Measurements from ENCODE around the gene KCNA5. TPM values are rescaled to one million over a fixed set of nuclear protein-coding genes. Genes with fewer than 3 reads are reported as not detected.

The KCNA5 gene
- polyA plus RNA-seq, 1 donor (not counting 4 experiments of a cell fraction or from before 2014, with no cell fraction given), result not detected

- no peak overlapping the region for H2AFZ ChIP-seq (ENCODE audit: control insufficient read depth, low read length)
- FAIRE-seq (no peak), DNase-seq (ENCODE audit: low read depth, low spot score) (no peak)
- H3K4me1 ChIP-seq (ENCODE audit: control insufficient read depth, extremely low read depth, insufficient read depth, low read length), result no peaks in the 10 kb centered on the region
- no peak overlapping the region for H3K9ac ChIP-seq (ENCODE audit: control insufficient read depth, extremely low read depth, insufficient read depth, low read length)
- H3K27ac ChIP-seq (ENCODE audit: control insufficient read depth, insufficient read depth, low read length), result no peak overlapping the region
- dilution Hi-C loops (cut with MboI; ENCODE audit: extremely low pct_ligation_motif_present, low sequenced_read_pairs), result no loop called here
- no peaks in the 10 kb centered on the region for H3K9me1 ChIP-seq (ENCODE audit: control insufficient read depth, extremely low read depth, insufficient read depth, low read length)
- H3K9me3 ChIP-seq (ENCODE audit: control insufficient read depth, low read depth, low read length), result no peaks in the 10 kb centered on the region
- TF ChIP-seq CTCF (optimal IDR thresholded peaks at IDR 0.05 in 1 of 3, IDR thresholded peaks at IDR 0.05 in 1 of 3, conservative IDR thresholded peaks at IDR 0.05 in 1 of 3; ENCODE audit: extremely low read depth in 1 of 3, insufficient read depth in 2 of 3, low read length in 3 of 3) (no peak), EZH2 (IDR thresholded peaks at IDR 0.05; ENCODE audit: low read length) (no peak)
- no peaks in the 10 kb centered on the region for H3K36me3 ChIP-seq (ENCODE audit: control insufficient read depth in 2 of 2, extremely low read depth in 1 of 2, insufficient read depth in 2 of 2, low read length in 2 of 2)
- H4K20me1 ChIP-seq (ENCODE audit: control insufficient read depth, extremely low read depth, insufficient read depth, low read length), result no peaks in the 10 kb centered on the region
- peaks cover 44% of the 10 kb centered on the region for H3K27me3 ChIP-seq (ENCODE audit: control insufficient read depth, extremely low read depth, insufficient read depth, low read length)
- no peak overlapping the region for H3K4me3 ChIP-seq (ENCODE audit: control insufficient read depth in 2 of 3, extremely low read depth in 1 of 3, insufficient read depth in 2 of 3, low read depth in 1 of 3, low read length in 3 of 3)
- H3K4me2 ChIP-seq (ENCODE audit: control insufficient read depth, extremely low read depth, insufficient read depth, low read depth, low read length), result no peak overlapping the region
- H3K79me2 ChIP-seq (ENCODE audit: control insufficient read depth, insufficient read depth, low read length), result no peaks in the 10 kb centered on the region
These were observed 3.4 kb downstream of the KCNA5 start for GRCh38 chr12:5047094-5047493.

- no peaks in the 10 kb centered on the region for H3K9me1 ChIP-seq (ENCODE audit: control insufficient read depth, extremely low read depth, insufficient read depth, low read length)
- H3K36me3 ChIP-seq (ENCODE audit: control insufficient read depth in 2 of 2, extremely low read depth in 1 of 2, insufficient read depth in 2 of 2, low read length in 2 of 2), result no peaks in the 10 kb centered on the region
- no peak overlapping the region for H3K9ac ChIP-seq (ENCODE audit: control insufficient read depth, extremely low read depth, insufficient read depth, low read length)
- dilution Hi-C loops (cut with MboI; ENCODE audit: extremely low pct_ligation_motif_present, low sequenced_read_pairs), result no loop called here
- no peak overlapping the region for H3K27ac ChIP-seq (ENCODE audit: control insufficient read depth, insufficient read depth, low read length)
- no peak overlapping the region for H2AFZ ChIP-seq (ENCODE audit: control insufficient read depth, low read length)
- FAIRE-seq (no peak), DNase-seq (ENCODE audit: low read depth, low spot score) (no peak)
- no peaks in the 10 kb centered on the region for H4K20me1 ChIP-seq (ENCODE audit: control insufficient read depth, extremely low read depth, insufficient read depth, low read length)
- H3K4me2 ChIP-seq (ENCODE audit: control insufficient read depth, extremely low read depth, insufficient read depth, low read depth, low read length), result no peak overlapping the region
- H3K79me2 ChIP-seq (ENCODE audit: control insufficient read depth, insufficient read depth, low read length), result no peaks in the 10 kb centered on the region
- H3K4me1 ChIP-seq (ENCODE audit: control insufficient read depth, extremely low read depth, insufficient read depth, low read length), result no peaks in the 10 kb centered on the region
- no peak overlapping the region for H3K4me3 ChIP-seq (ENCODE audit: control insufficient read depth in 2 of 3, extremely low read depth in 1 of 3, insufficient read depth in 2 of 3, low read depth in 1 of 3, low read length in 3 of 3)
- TF ChIP-seq CTCF (optimal IDR thresholded peaks at IDR 0.05 in 1 of 3, IDR thresholded peaks at IDR 0.05 in 1 of 3, conservative IDR thresholded peaks at IDR 0.05 in 1 of 3; ENCODE audit: extremely low read depth in 1 of 3, insufficient read depth in 2 of 3, low read length in 3 of 3) (no peak), EZH2 (IDR thresholded peaks at IDR 0.05; ENCODE audit: low read length) (no peak)
- no peaks in the 10 kb centered on the region for H3K9me3 ChIP-seq (ENCODE audit: control insufficient read depth, low read depth, low read length)
- peaks cover 38% of the 10 kb centered on the region for H3K27me3 ChIP-seq (ENCODE audit: control insufficient read depth, extremely low read depth, insufficient read depth, low read length)
These were observed 4.0 kb downstream of the KCNA5 start for GRCh38 chr12:5047729-5048128.

All from keratinocyte (primary cell).